H9 (cell line): ENCODE data around the gene SOWAHC. TPM values are rescaled to one million over a fixed set of nuclear protein-coding genes. Genes with fewer than 3 reads are reported as not detected.

Experiments used
- DNase-seq: peaks from one replicate; pipeline ENCODE4 v3.0.0-alpha.2; 2017
- H2AFZ ChIP-seq: one replicate; pipeline ENCODE4 v1.6.1; 2013; ENCODE audit warnings: mild to moderate bottlenecking, low read length, control low read depth, moderate library complexity
- H2AK5ac ChIP-seq: 2 replicates; pipeline ENCODE4 v1.6.1; 2013; ENCODE audit warnings: low read length, control low read depth, mixed read lengths; ENCODE audit not compliant: insufficient read length
- H2BK120ac ChIP-seq: one replicate; pipeline ENCODE4 v1.6.1; 2013; ENCODE audit warnings: low read depth, mild to moderate bottlenecking, low read length, control low read depth, inconsistent platforms; ENCODE audit not compliant: poor library complexity, severe bottlenecking
- H2BK12ac ChIP-seq: 2 replicates; pipeline ENCODE4 v1.6.1; 2013; ENCODE audit warnings: low read length, control low read depth, mixed read lengths, low read depth; ENCODE audit not compliant: insufficient read length
- H2BK15ac ChIP-seq: 2 replicates; pipeline ENCODE4 v1.6.1; 2013; ENCODE audit warnings: low read depth, low read length, control low read depth
- H2BK20ac ChIP-seq: one replicate; pipeline ENCODE4 v1.6.1; 2013; ENCODE audit warnings: low read depth, mild to moderate bottlenecking, low read length, control low read depth, inconsistent platforms; ENCODE audit not compliant: poor library complexity, severe bottlenecking
- H2BK5ac ChIP-seq: 2 replicates; pipeline ENCODE4 v1.6.1; 2013; ENCODE audit warnings: low read length, control low read depth, mixed read lengths; ENCODE audit not compliant: insufficient read length
- H3K14ac ChIP-seq: 2 replicates; pipeline ENCODE4 v1.6.1; 2013; ENCODE audit warnings: low read length, control low read depth; ENCODE audit not compliant: insufficient read depth
- H3K18ac ChIP-seq: 2 replicates; pipeline ENCODE4 v1.6.1; 2013; ENCODE audit warnings: low read depth, mild to moderate bottlenecking, mixed read lengths, low read length, control low read depth; ENCODE audit not compliant: insufficient read length
- H3K23ac ChIP-seq: 2 replicates; pipeline ENCODE4 v1.6.1; 2013; ENCODE audit warnings: low read length, control low read depth, mixed read lengths, low read depth; ENCODE audit not compliant: insufficient read length
- H3K23me2 ChIP-seq: 2 replicates; pipeline ENCODE4 v1.6.1; 2013; ENCODE audit warnings: low read depth, mild to moderate bottlenecking, mixed read lengths, low read length, control low read depth; ENCODE audit not compliant: insufficient read length, poor library complexity, severe bottlenecking
- H3K27ac ChIP-seq: 2 replicates; pipeline ENCODE4 v1.5.1; 2013; ENCODE audit warnings: low read length, control low read depth, mixed read lengths, low read depth; ENCODE audit not compliant: insufficient read length
- H3K27me3 ChIP-seq: 2 replicates; pipeline ENCODE4 v1.6.1; 2013; ENCODE audit warnings: low read length, control low read depth, inconsistent platforms; ENCODE audit not compliant: insufficient read depth
- H3K4ac ChIP-seq: 2 replicates; pipeline ENCODE4 v1.6.1; 2013; ENCODE audit warnings: low read depth, mild to moderate bottlenecking, control low read depth, inconsistent platforms, low read length, moderate library complexity
- H3K4me1 ChIP-seq: 2 replicates; pipeline ENCODE4 v1.6.1; 2013; ENCODE audit warnings: low read length, control low read depth, inconsistent platforms; ENCODE audit not compliant: insufficient read depth
- H3K4me2 ChIP-seq: 2 replicates; pipeline ENCODE4 v1.6.1; 2013; ENCODE audit warnings: low read length, control low read depth, mixed read lengths; ENCODE audit not compliant: insufficient read length, insufficient read depth
- H3K56ac ChIP-seq: 2 replicates; pipeline ENCODE4 v1.6.1; 2013; ENCODE audit warnings: low read depth, mild to moderate bottlenecking, mixed read lengths, low read length, control low read depth; ENCODE audit not compliant: insufficient read length
- H3K79me1 ChIP-seq: 2 replicates; pipeline ENCODE4 v1.6.1; 2013; ENCODE audit warnings: low read depth, mild to moderate bottlenecking, moderate library complexity, low read length, control low read depth, inconsistent platforms; ENCODE audit not compliant: insufficient read depth, poor library complexity, severe bottlenecking
- H3K79me2 ChIP-seq: 2 replicates; pipeline ENCODE4 v1.6.1; 2013; ENCODE audit warnings: low read length, control low read depth, inconsistent platforms; ENCODE audit not compliant: insufficient read depth
- H3K9ac ChIP-seq: 2 replicates; pipeline ENCODE4 v1.6.1; 2013; ENCODE audit warnings: low read length, control low read depth, mixed read lengths; ENCODE audit not compliant: insufficient read length; ENCODE audit errors: extremely low read depth
- H3K9me3 ChIP-seq: one replicate; pipeline ENCODE4 v1.6.1; 2013; ENCODE audit warnings: low read depth, low read length, inconsistent platforms; ENCODE audit not compliant: control insufficient read depth
- H3T11ph ChIP-seq: one replicate; pipeline ENCODE4 v1.6.1; 2013; ENCODE audit warnings: mild to moderate bottlenecking, low read length, control low read depth, inconsistent platforms
- H4K20me1 ChIP-seq: one replicate; pipeline ENCODE4 v1.6.1; 2013; ENCODE audit not compliant: control insufficient read depth, insufficient read length, insufficient read depth
- H4K5ac ChIP-seq: 2 replicates; pipeline ENCODE4 v1.6.1; 2013; ENCODE audit warnings: low read depth, mild to moderate bottlenecking, mixed read lengths, low read length, control low read depth; ENCODE audit not compliant: insufficient read length
- H4K8ac ChIP-seq: replicated peaks from 2 replicates; pipeline ENCODE4 v1.6.1; 2013; ENCODE audit warnings: low read length, control low read depth, mixed read lengths, low read depth; ENCODE audit not compliant: insufficient read length
- H4K91ac ChIP-seq: 2 replicates; pipeline ENCODE4 v1.6.1; 2013; ENCODE audit warnings: low read depth, mild to moderate bottlenecking, moderate library complexity, mixed read lengths, low read length, control low read depth; ENCODE audit not compliant: insufficient read length
- H3K27ac Mint-ChIP-seq, 3 experiments: 2 replicates in 2 of 3; 3 replicates in 1 of 3; pipeline ENCODE4 v1.8.0; 2020 to 2021; ENCODE audit warnings: mixed read lengths in 3 of 3, mild to moderate bottlenecking in 1 of 3, moderate library complexity in 1 of 3
- H3K27me3 Mint-ChIP-seq: 2 replicates; pipeline ENCODE4 v1.8.0; 2021; ENCODE audit warnings: low read depth, mild to moderate bottlenecking, moderate library complexity, mixed read lengths
- H3K36me3 Mint-ChIP-seq, 3 experiments: 2 replicates in 2 of 3; 3 replicates in 1 of 3; pipeline ENCODE4 v1.8.0; 2020 to 2021; ENCODE audit warnings: low read depth in 3 of 3, mixed read lengths in 3 of 3; ENCODE audit not compliant: insufficient read depth in 1 of 3
- H3K4me1 Mint-ChIP-seq, 2 experiments: 2 replicates each; pipeline ENCODE4 v1.8.0; 2020; ENCODE audit warnings: mixed read lengths in 2 of 2
- H3K4me3 Mint-ChIP-seq, 2 experiments: 2 replicates in 1 of 2; 3 replicates in 1 of 2; pipeline ENCODE4 v1.8.0; 2020 to 2021; ENCODE audit warnings: mild to moderate bottlenecking in 2 of 2, mixed read lengths in 2 of 2, moderate library complexity in 1 of 2
- H3K9me3 Mint-ChIP-seq, 2 experiments: 2 replicates in 1 of 2; 3 replicates in 1 of 2; pipeline ENCODE4 v1.8.0; 2020; ENCODE audit warnings: mild to moderate bottlenecking in 2 of 2, mixed read lengths in 2 of 2, moderate library complexity in 1 of 2
- WGBS: extraction: QIAGEN DNeasy Blood & Tissue Kit; methylation state at CpG from one replicate; pipeline ENCODE4 v1.1.7; 2013; ENCODE audit warnings: missing lambda C conversion rate, low lambda C conversion rate, mixed read lengths; ENCODE audit not compliant: insufficient read length; ENCODE audit errors: extremely low coverage; 5-methylcytosine and 5-hydroxymethylcytosine counted together
- total RNA-seq: library from RNA; stranded (reverse); gene quantifications from 2 replicates; pipeline ENCODE4 v1.2.1, GENCODE V29; 2021
- TF ChIP-seq, protein P1 (sequence below): fragments of 200-600 bp; sonication (generic); conservative IDR thresholded peaks from 3 replicates; pipeline ENCODE4 v1.8.0; 2021; ENCODE audit warnings: antibody characterized with exemption, mild to moderate bottlenecking

The SOWAHC gene
- total RNA-seq, 1 experiment from 2014 or later, result 20.1 TPM

DNA sequence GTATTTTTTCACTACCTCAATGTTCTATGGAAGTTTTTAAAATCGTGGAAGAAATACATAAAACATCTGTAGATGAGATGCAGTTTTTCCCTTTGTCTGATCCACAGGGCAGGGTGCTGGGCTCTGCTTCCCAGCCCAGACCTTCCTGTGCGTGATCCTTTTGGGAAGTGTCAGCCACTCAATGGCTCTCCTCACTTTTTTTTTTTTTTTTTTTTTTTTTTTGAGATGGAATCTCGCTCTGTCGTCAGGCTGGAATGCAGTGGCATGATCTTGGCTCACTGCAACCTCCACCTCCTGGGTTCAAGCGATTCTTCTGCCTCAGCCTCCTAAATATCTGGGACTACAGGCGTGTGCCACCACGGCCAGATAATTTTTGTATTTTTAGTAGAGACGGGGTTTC lies 32.8 kb downstream of the SOWAHC start:
- Mint-ChIP-seq H3K9me3 (no peaks in the 10 kb centered on the region), H3K36me3 (no peaks in the 10 kb centered on the region), H3K27ac (no peak overlapping the region), H3K27me3 (no peaks in the 10 kb centered on the region), H3K4me3 (no peak overlapping the region), H3K4me1 (peaks cover 25 to 32% of the 10 kb centered on the region in 2 experiments)
- Histone ChIP-seq H3K4me2 (no peak overlapping the region), H3K23ac (no peak overlapping the region), H2AK5ac (no peak overlapping the region), H2BK120ac (no peak overlapping the region), H4K5ac (no peak overlapping the region), H3K23me2 (no peaks in the 10 kb centered on the region), H3K27ac (no peak overlapping the region), H3K27me3 (no peaks in the 10 kb centered on the region), H3T11ph (no peak overlapping the region), H4K20me1 (no peaks in the 10 kb centered on the region), H3K4me1 (no peaks in the 10 kb centered on the region; the same call in 1 of the 2 replicates), H2BK5ac (no peak overlapping the region), H2AFZ (no peak overlapping the region), H3K18ac (no peak overlapping the region), H3K79me2 (no peaks in the 10 kb centered on the region), H2BK15ac (no peak overlapping the region), H4K91ac (no peak overlapping the region), H3K9ac (no peak overlapping the region), H3K9me3 (no peaks in the 10 kb centered on the region), H3K4ac (no peak overlapping the region), H2BK12ac (no peak overlapping the region), H4K8ac (no peak overlapping the region), H3K14ac (no peak overlapping the region), H3K79me1 (no peaks in the 10 kb centered on the region), H2BK20ac (no peak overlapping the region), H3K56ac (no peak overlapping the region)
- WGBS, result no CpG with 5 or more reads among the region's 8 CpGs
- TF ChIP-seq, protein P1, sequence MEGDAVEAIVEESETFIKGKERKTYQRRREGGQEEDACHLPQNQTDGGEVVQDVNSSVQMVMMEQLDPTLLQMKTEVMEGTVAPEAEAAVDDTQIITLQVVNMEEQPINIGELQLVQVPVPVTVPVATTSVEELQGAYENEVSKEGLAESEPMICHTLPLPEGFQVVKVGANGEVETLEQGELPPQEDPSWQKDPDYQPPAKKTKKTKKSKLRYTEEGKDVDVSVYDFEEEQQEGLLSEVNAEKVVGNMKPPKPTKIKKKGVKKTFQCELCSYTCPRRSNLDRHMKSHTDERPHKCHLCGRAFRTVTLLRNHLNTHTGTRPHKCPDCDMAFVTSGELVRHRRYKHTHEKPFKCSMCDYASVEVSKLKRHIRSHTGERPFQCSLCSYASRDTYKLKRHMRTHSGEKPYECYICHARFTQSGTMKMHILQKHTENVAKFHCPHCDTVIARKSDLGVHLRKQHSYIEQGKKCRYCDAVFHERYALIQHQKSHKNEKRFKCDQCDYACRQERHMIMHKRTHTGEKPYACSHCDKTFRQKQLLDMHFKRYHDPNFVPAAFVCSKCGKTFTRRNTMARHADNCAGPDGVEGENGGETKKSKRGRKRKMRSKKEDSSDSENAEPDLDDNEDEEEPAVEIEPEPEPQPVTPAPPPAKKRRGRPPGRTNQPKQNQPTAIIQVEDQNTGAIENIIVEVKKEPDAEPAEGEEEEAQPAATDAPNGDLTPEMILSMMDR, result no peak
- DNase-seq, result no peak
